GM23338 (cell line): ENCODE results near the gene TENM3. TPM values are rescaled to one million over a fixed set of nuclear protein-coding genes. Genes with fewer than 3 reads are reported as not detected.

Experiments used
- ATAC-seq: fragments of 200-7000 bp; cut with Tn5 transposase; 3 replicates; pipeline ENCODE4 v1.9.1; 2020
- DNase-seq: peaks from one replicate; pipeline ENCODE4 v3.0.0-alpha.2; 2015; ENCODE audit warnings: low spot score
- H2AFZ ChIP-seq: fragments of 200-600 bp; sonication (generic); 2 replicates; pipeline ENCODE4 v1.8.0; 2016; ENCODE audit warnings: antibody characterized with exemption, mild to moderate bottlenecking, moderate library complexity
- H3F3A ChIP-seq: fragments of 200-600 bp; sonication (generic); replicated peaks from 2 replicates; pipeline ENCODE4 v1.8.0; 2017; ENCODE audit warnings: antibody characterized with exemption, mixed run types, low read depth
- H3K27ac ChIP-seq: fragments of 200-600 bp; sonication (generic); 2 replicates; pipeline ENCODE4 v1.6.1; 2016; ENCODE audit warnings: low read depth
- H3K27me3 ChIP-seq: fragments of 200-600 bp; sonication (generic); 2 replicates; pipeline ENCODE4 v1.8.0; 2016; ENCODE audit warnings: mild to moderate bottlenecking, mixed run types, moderate library complexity; ENCODE audit not compliant: insufficient read depth
- H3K36me3 ChIP-seq: fragments of 200-600 bp; sonication (generic); 2 replicates; pipeline ENCODE4 v1.8.0; 2016; ENCODE audit warnings: mild to moderate bottlenecking; ENCODE audit not compliant: insufficient read depth
- H3K4me1 ChIP-seq: fragments of 200-600 bp; sonication (generic); 2 replicates; pipeline ENCODE4 v1.8.0; 2016; ENCODE audit warnings: mild to moderate bottlenecking, moderate library complexity; ENCODE audit not compliant: insufficient read depth
- H3K4me2 ChIP-seq: fragments of 200-600 bp; sonication (generic); 2 replicates; pipeline ENCODE4 v1.7.1; 2017; ENCODE audit warnings: mixed run types
- H3K4me3 ChIP-seq: fragments of 200-600 bp; sonication (generic); 2 replicates; pipeline ENCODE4 v1.6.1; 2016; ENCODE audit warnings: mixed run types
- H3K79me2 ChIP-seq: fragments of 200-600 bp; sonication (generic); replicated peaks from 2 replicates; pipeline ENCODE4 v1.8.0; 2017; ENCODE audit warnings: mild to moderate bottlenecking; ENCODE audit not compliant: insufficient read depth
- H3K9me2 ChIP-seq: fragments of 200-600 bp; sonication (generic); 2 replicates; pipeline ENCODE4 v1.8.0; 2017; ENCODE audit not compliant: insufficient read depth
- H4K20me1 ChIP-seq: fragments of 200-600 bp; sonication (generic); replicated peaks from 2 replicates; pipeline ENCODE4 v1.8.0; 2017; ENCODE audit warnings: mild to moderate bottlenecking; ENCODE audit not compliant: insufficient read depth
- H3K27ac Mint-ChIP-seq: 2 replicates; pipeline ENCODE4 v1.8.0; 2020; ENCODE audit warnings: inconsistent platforms, mild to moderate bottlenecking, moderate library complexity, mixed read lengths
- H3K27me3 Mint-ChIP-seq: 3 replicates; pipeline ENCODE4 v1.8.0; 2022; ENCODE audit warnings: low read depth, mild to moderate bottlenecking, moderate library complexity, mixed read lengths, inconsistent platforms; ENCODE audit not compliant: insufficient read depth, poor library complexity
- H3K36me3 Mint-ChIP-seq: 3 replicates; pipeline ENCODE4 v1.8.0; 2021; ENCODE audit warnings: low read depth, mild to moderate bottlenecking, inconsistent platforms, moderate library complexity, mixed read lengths
- H3K4me1 Mint-ChIP-seq: 3 replicates; pipeline ENCODE4 v1.8.0; 2020; ENCODE audit warnings: mild to moderate bottlenecking, inconsistent platforms, mixed read lengths
- H3K4me3 Mint-ChIP-seq: 3 replicates; pipeline ENCODE4 v1.8.0; 2021; ENCODE audit warnings: moderate library complexity, mild to moderate bottlenecking, inconsistent platforms, mixed read lengths
- H3K9me3 Mint-ChIP-seq: 3 replicates; pipeline ENCODE4 v1.8.0; 2020; ENCODE audit warnings: moderate library complexity, mild to moderate bottlenecking, inconsistent platforms, mixed read lengths
- CREB1 ChIP-seq: fragments of 250-450 bp; sonication (Bioruptor Pico); IDR thresholded peaks from 2 replicates; pipeline ENCODE4 v1.5.0; 2020; ENCODE audit warnings: low read depth, mild to moderate bottlenecking, moderate library complexity
- EZH2 ChIP-seq: fragments of 200-600 bp; sonication (generic); IDR thresholded peaks from one replicate; pipeline ENCODE4 v1.8.0; 2017; ENCODE audit warnings: antibody characterized with exemption, mild to moderate bottlenecking, low read depth; ENCODE audit not compliant: unreplicated experiment
- EZH2phosphoT487 ChIP-seq: fragments of 200-600 bp; sonication (generic); IDR thresholded peaks from one replicate; pipeline ENCODE4 v1.8.1; 2018; ENCODE audit warnings: antibody characterized with exemption; ENCODE audit not compliant: unreplicated experiment
- JUNB ChIP-seq: IDR thresholded peaks from one replicate; pipeline ENCODE4 v1.6.1; 2016; ENCODE audit warnings: antibody characterized with exemption; ENCODE audit not compliant: unreplicated experiment
- NANOG ChIP-seq: IDR thresholded peaks from 2 replicates; pipeline ENCODE4 v1.6.1; 2016; ENCODE audit warnings: antibody characterized with exemption, borderline replicate concordance
- POLR2AphosphoS5 ChIP-seq: IDR thresholded peaks from 2 replicates; pipeline ENCODE4 v1.6.1; 2016; ENCODE audit warnings: antibody characterized with exemption, low read depth
- STAT1 ChIP-seq: IDR thresholded peaks from one replicate; pipeline ENCODE4 v1.6.1; 2016; ENCODE audit warnings: antibody characterized with exemption; ENCODE audit not compliant: unreplicated experiment
- ZNF114 ChIP-seq: fragments of 250-450 bp; sonication (Bioruptor Pico); IDR thresholded peaks from 2 replicates; pipeline ENCODE4 v1.5.0; 2020; ENCODE audit warnings: mild to moderate bottlenecking, moderate library complexity
- ZNF331 ChIP-seq: fragments of 250-450 bp; sonication (Bioruptor Pico); IDR thresholded peaks from 2 replicates; pipeline ENCODE4 v1.5.0; 2020; ENCODE audit warnings: low read depth, mild to moderate bottlenecking, moderate library complexity
- polyA plus RNA-seq: library from polyadenylated mRNA; unstranded; fragments of >200 nt; fragmentation: Nextera tagmentation; extraction: Ambion mirVana; gene quantifications from 2 replicates; pipeline ENCODE4 v1.2.1, GENCODE V29; 2016
- total RNA-seq: library from RNA; depleted of rRNA; stranded (reverse); fragments of >200 nt; shearing (Covaris generic); gene quantifications from 2 replicates; pipeline ENCODE4 v1.2.3, GENCODE V29; 2014
- TF ChIP-seq, protein P1 (sequence below): IDR thresholded peaks from 2 replicates; pipeline ENCODE4 v1.6.1; 2016; ENCODE audit warnings: antibody characterized with exemption
- TF ChIP-seq, protein P2 (sequence below), 2 experiments: fragments of 200-600 bp in 1 of 2; sonication (generic) in 1 of 2; conservative IDR thresholded peaks; 2 replicates each; pipeline versions ENCODE4 v1.5.1 to v1.6.1; 2016 to 2017; ENCODE audit warnings: antibody characterized with exemption in 2 of 2, low read depth in 2 of 2, mild to moderate bottlenecking in 2 of 2, moderate library complexity in 1 of 2

Gene TENM3
- total and polyA plus RNA-seq, 2 experiments from 2014 or later = 22.2 to 128 TPM

- peaks cover 5% of the 10 kb centered on the region; the same call in 1 of the 3 replicates for H3K4me1 Mint-ChIP-seq
- H3K9me3 Mint-ChIP-seq = peaks cover 6% of the 10 kb centered on the region; the same call in 2 of the 3 replicates
- no peak overlapping the region for H3K4me3 ChIP-seq
- H3K27ac ChIP-seq = no peak overlapping the region
- DNase-seq (no peak), ATAC-seq (peak; percentile 45)
- no peak overlapping the region for H2AFZ ChIP-seq
- TF ChIP-seq, protein P1, sequence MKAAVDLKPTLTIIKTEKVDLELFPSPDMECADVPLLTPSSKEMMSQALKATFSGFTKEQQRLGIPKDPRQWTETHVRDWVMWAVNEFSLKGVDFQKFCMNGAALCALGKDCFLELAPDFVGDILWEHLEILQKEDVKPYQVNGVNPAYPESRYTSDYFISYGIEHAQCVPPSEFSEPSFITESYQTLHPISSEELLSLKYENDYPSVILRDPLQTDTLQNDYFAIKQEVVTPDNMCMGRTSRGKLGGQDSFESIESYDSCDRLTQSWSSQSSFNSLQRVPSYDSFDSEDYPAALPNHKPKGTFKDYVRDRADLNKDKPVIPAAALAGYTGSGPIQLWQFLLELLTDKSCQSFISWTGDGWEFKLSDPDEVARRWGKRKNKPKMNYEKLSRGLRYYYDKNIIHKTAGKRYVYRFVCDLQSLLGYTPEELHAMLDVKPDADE = no peak
- TF ChIP-seq EZH2phosphoT487 = no peak
- no peaks in the 10 kb centered on the region for H4K20me1 ChIP-seq
- H3K4me2 ChIP-seq = no peak overlapping the region
- no peaks in the 10 kb centered on the region for H3K27me3 Mint-ChIP-seq
- no peaks in the 10 kb centered on the region for H3K4me1 ChIP-seq
- H3K79me2 ChIP-seq = no peaks in the 10 kb centered on the region
- peaks cover 19% of the 10 kb centered on the region for H3K36me3 Mint-ChIP-seq
- H3K9me2 ChIP-seq = no peaks in the 10 kb centered on the region
- H3K36me3 ChIP-seq = no peaks in the 10 kb centered on the region
- no peaks in the 10 kb centered on the region for H3F3A ChIP-seq
- H3K4me3 Mint-ChIP-seq = no peak overlapping the region
- H3K27me3 ChIP-seq = no peaks in the 10 kb centered on the region
- 0 out of 2 replicates have a peak overlapping the region, but pooled peaks have one; percentile 54 for H3K27ac Mint-ChIP-seq
Measured at GRCh38 chr4:182776376-182777105, 533.3 kb downstream of the TENM3 start.

GRCh38 chr4:182778222-182778982, 535.2 kb downstream of the TENM3 start:
- no peak for ATAC-seq
- H4K20me1 ChIP-seq = no peaks in the 10 kb centered on the region
- no peak overlapping the region for H3K4me3 ChIP-seq
- no peak overlapping the region for H3K27ac ChIP-seq
- TF ChIP-seq, protein P2, sequence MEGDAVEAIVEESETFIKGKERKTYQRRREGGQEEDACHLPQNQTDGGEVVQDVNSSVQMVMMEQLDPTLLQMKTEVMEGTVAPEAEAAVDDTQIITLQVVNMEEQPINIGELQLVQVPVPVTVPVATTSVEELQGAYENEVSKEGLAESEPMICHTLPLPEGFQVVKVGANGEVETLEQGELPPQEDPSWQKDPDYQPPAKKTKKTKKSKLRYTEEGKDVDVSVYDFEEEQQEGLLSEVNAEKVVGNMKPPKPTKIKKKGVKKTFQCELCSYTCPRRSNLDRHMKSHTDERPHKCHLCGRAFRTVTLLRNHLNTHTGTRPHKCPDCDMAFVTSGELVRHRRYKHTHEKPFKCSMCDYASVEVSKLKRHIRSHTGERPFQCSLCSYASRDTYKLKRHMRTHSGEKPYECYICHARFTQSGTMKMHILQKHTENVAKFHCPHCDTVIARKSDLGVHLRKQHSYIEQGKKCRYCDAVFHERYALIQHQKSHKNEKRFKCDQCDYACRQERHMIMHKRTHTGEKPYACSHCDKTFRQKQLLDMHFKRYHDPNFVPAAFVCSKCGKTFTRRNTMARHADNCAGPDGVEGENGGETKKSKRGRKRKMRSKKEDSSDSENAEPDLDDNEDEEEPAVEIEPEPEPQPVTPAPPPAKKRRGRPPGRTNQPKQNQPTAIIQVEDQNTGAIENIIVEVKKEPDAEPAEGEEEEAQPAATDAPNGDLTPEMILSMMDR (conservative IDR thresholded peaks at IDR 0.05; ENCODE audit: low read depth in 2 of 2) = peak in 1 of 2 experiments; percentile 22; a peak in 2 of 4 replicates
- TF ChIP-seq POLR2AphosphoS5 = no peak
- Mint-ChIP-seq H3K4me3 (no peak overlapping the region), H3K4me1 (peaks cover 5% of the 10 kb centered on the region; the same call in 1 of the 3 replicates), H3K27ac (no peak overlapping the region), H3K36me3 (peaks cover 19% of the 10 kb centered on the region), H3K9me3 (peaks cover 6% of the 10 kb centered on the region; the same call in 2 of the 3 replicates), H3K27me3 (no peaks in the 10 kb centered on the region)
- no peaks in the 10 kb centered on the region for H3K27me3 ChIP-seq
- H3K4me2 ChIP-seq = no peak overlapping the region
- H3K79me2 ChIP-seq = no peaks in the 10 kb centered on the region
- no peaks in the 10 kb centered on the region for H3K9me2 ChIP-seq
- H3K36me3 ChIP-seq = no peaks in the 10 kb centered on the region
- H2AFZ ChIP-seq = no peak overlapping the region
- H3K4me1 ChIP-seq = no peaks in the 10 kb centered on the region
- no peak for DNase-seq
- H3F3A ChIP-seq = no peaks in the 10 kb centered on the region

DNA sequence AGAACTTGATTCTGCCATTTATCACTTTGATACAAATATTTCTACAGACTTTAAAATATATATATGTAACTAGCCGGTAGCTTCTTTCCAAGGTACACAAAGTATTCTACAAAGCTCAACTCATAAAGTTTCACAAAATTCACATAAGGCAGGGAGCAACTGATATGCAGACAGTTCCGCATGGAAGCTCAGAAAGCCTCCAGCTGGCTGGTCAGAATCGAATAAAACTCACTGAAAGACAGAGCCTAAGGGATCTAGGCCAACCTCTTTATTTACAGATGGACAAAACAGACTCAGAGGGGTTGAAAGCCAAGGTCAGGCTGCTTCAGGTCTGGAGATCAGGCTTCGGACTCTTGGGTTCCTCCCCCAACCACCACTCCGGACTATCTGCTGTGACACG, 543.8 kb downstream of the TENM3 start:
- Histone ChIP-seq H3K9me2 (no peaks in the 10 kb centered on the region), H3K79me2 (no peaks in the 10 kb centered on the region), H3K4me2 (no peak overlapping the region), H2AFZ (no peak overlapping the region), H3K36me3 (0 out of 2 replicates have a peak, but pooled peaks cover 2% of the 10 kb centered on the region), H3K27ac (no peak overlapping the region), H4K20me1 (no peaks in the 10 kb centered on the region), H3K4me3 (no peak overlapping the region), H3F3A (no peaks in the 10 kb centered on the region), H3K4me1 (no peaks in the 10 kb centered on the region; the same call in 1 of the 2 replicates), H3K27me3 (no peaks in the 10 kb centered on the region)
- Mint-ChIP-seq H3K27ac (no peak overlapping the region), H3K36me3 (peaks cover 33% of the 10 kb centered on the region), H3K9me3 (peaks cover 27% of the 10 kb centered on the region), H3K27me3 (no peaks in the 10 kb centered on the region), H3K4me1 (no peaks in the 10 kb centered on the region), H3K4me3 (no peak overlapping the region)
- DNase-seq (no peak), ATAC-seq (no peak)
- TF ChIP-seq EZH2 (no peak), POLR2AphosphoS5 (no peak), EZH2phosphoT487 (no peak), ZNF114 (CRISPR knock-in tag) (no peak), STAT1 (no peak), JUNB (no peak), NANOG (no peak), ZNF331 (CRISPR knock-in tag) (no peak), CREB1 (CRISPR knock-in tag) (no peak)
- TF ChIP-seq, protein P1 = no peak
